Memory B cell (primary cell): ENCODE results near the gene PRSS53.
"Not testable (repeated sequence)": the region's sequence is repeated elsewhere in the genome, so short reads cannot be mapped to it uniquely, and the experiment has no call there.

Experiments used
- ATAC-seq: fragments of 150-1000 bp; cut with Tn5 transposase; 2 replicates; pipeline ENCODE4 v1.10.0; 2021; ENCODE audit warnings: low read depth, mild to moderate bottlenecking, moderate library complexity
- DNase-seq, 2 donors: peaks; one replicate each; pipeline ENCODE4 v3.0.0; 2022; ENCODE audit warnings: low spot score in 2 of 2
- H3K27ac Mint-ChIP-seq: one replicate; pipeline ENCODE4 v1.8.0; 2022; ENCODE audit warnings: mild to moderate bottlenecking, moderate library complexity, mixed read lengths
- H3K27me3 Mint-ChIP-seq: one replicate; pipeline ENCODE4 v1.8.0; 2022; ENCODE audit warnings: mixed read lengths
- H3K36me3 Mint-ChIP-seq: one replicate; pipeline ENCODE4 v1.8.0; 2022; ENCODE audit warnings: mild to moderate bottlenecking, mixed read lengths
- H3K4me1 Mint-ChIP-seq: one replicate; pipeline ENCODE4 v1.8.0; 2022; ENCODE audit warnings: mixed read lengths
- H3K4me3 Mint-ChIP-seq: one replicate; pipeline ENCODE4 v1.8.0; 2022; ENCODE audit warnings: mild to moderate bottlenecking, moderate library complexity, mixed read lengths
- H3K9me3 Mint-ChIP-seq: one replicate; pipeline ENCODE4 v1.8.0; 2022; ENCODE audit warnings: mixed read lengths

Gene PRSS53

GRCh38 chr16:31088459-31089183 lies at the start of gene PRSS53:
TSS of gene PRSS53 (minus strand) at chr16:31088943. CDS start at chr16:31088809, 134 bp downstream.
- Mint-ChIP-seq H3K36me3 (peaks cover 6% of the 10 kb centered on the region), H3K27ac (no peak within 1 kb of the TSS), H3K4me3 (no peak within 1 kb of the TSS), H3K27me3 (no peaks in the 10 kb centered on the region), H3K4me1 (peaks cover 2% of the 10 kb centered on the region), H3K9me3 (no peaks in the 10 kb centered on the region)
- ATAC-seq (no peak), DNase-seq (no peak)

- H3K4me3 Mint-ChIP-seq, DNase-seq, H3K4me1 Mint-ChIP-seq, H3K27me3 Mint-ChIP-seq, ATAC-seq, H3K27ac Mint-ChIP-seq, H3K9me3 Mint-ChIP-seq, H3K36me3 Mint-ChIP-seq: not testable (repeated sequence)
Measured at GRCh38 chr16:31136822-31137499, 48.2 kb upstream of the PRSS53 start.

- peaks cover 2% of the 10 kb centered on the region for H3K36me3 Mint-ChIP-seq
- ATAC-seq (no peak), DNase-seq (no peak)
- no peak overlapping the region for H3K27ac Mint-ChIP-seq
- no peaks in the 10 kb centered on the region for H3K9me3 Mint-ChIP-seq
- no peaks in the 10 kb centered on the region for H3K4me1 Mint-ChIP-seq
- no peaks in the 10 kb centered on the region for H3K27me3 Mint-ChIP-seq
- no peak overlapping the region for H3K4me3 Mint-ChIP-seq
Measured at GRCh38 chr16:31136287-31136662, 47.5 kb upstream of the PRSS53 start.

GRCh38 chr16:31135535-31136286 lies 47.0 kb upstream of the PRSS53 start, which contains the start of gene PRSS8:
TSS of gene PRSS8 (minus strand) at chr16:31135727. CDS start at chr16:31135498, 229 bp downstream.
- H3K4me3 Mint-ChIP-seq = no peak within 1 kb of the TSS
- ATAC-seq (no peak), DNase-seq (no peak)
- no peaks in the 10 kb centered on the region for H3K27me3 Mint-ChIP-seq
- H3K4me1 Mint-ChIP-seq = no peaks in the 10 kb centered on the region
- H3K27ac Mint-ChIP-seq = no peak within 1 kb of the TSS
- no peaks in the 10 kb centered on the region for H3K9me3 Mint-ChIP-seq
- peaks cover 2% of the 10 kb centered on the region for H3K36me3 Mint-ChIP-seq

GRCh38 chr16:31134625-31135534 lies 46.1 kb upstream of the PRSS53 start:
- Mint-ChIP-seq H3K36me3 (peaks cover 2% of the 10 kb centered on the region), H3K4me1 (no peaks in the 10 kb centered on the region), H3K27me3 (no peaks in the 10 kb centered on the region), H3K4me3 (no peak overlapping the region), H3K9me3 (no peaks in the 10 kb centered on the region), H3K27ac (no peak overlapping the region)
- no peak for ATAC-seq
- no peak for DNase-seq

GRCh38 chr16:31134091-31134571 lies 45.4 kb upstream of the PRSS53 start:
- Mint-ChIP-seq H3K4me1 (no peaks in the 10 kb centered on the region), H3K27me3 (no peaks in the 10 kb centered on the region), H3K27ac (no peak overlapping the region), H3K9me3 (no peaks in the 10 kb centered on the region), H3K4me3 (no peak overlapping the region), H3K36me3 (peaks cover 2% of the 10 kb centered on the region)
- ATAC-seq = no peak
- DNase-seq = no peak

- H3K27ac Mint-ChIP-seq = no peak overlapping the region
Measured at GRCh38 chr16:31133046-31133501, 44.3 kb upstream of the PRSS53 start.

GRCh38 chr16:31132303-31132979 lies 43.7 kb upstream of the PRSS53 start:
- DNase-seq (no peak), ATAC-seq (no peak)
- H3K9me3 Mint-ChIP-seq = no peaks in the 10 kb centered on the region
- peaks cover 7% of the 10 kb centered on the region for H3K36me3 Mint-ChIP-seq
- no peaks in the 10 kb centered on the region for H3K4me1 Mint-ChIP-seq
- H3K27ac Mint-ChIP-seq = no peak overlapping the region
- no peaks in the 10 kb centered on the region for H3K27me3 Mint-ChIP-seq
- H3K4me3 Mint-ChIP-seq = no peak overlapping the region

More at GRCh38 chr16:31133046-31133501, 44.3 kb upstream of the PRSS53 start:
- no peaks in the 10 kb centered on the region for H3K27me3 Mint-ChIP-seq
- peaks cover 2% of the 10 kb centered on the region for H3K36me3 Mint-ChIP-seq
- H3K4me1 Mint-ChIP-seq = no peaks in the 10 kb centered on the region
- no peak overlapping the region for H3K4me3 Mint-ChIP-seq
- ATAC-seq = no peak
- H3K9me3 Mint-ChIP-seq = no peaks in the 10 kb centered on the region
- DNase-seq = no peak

- ATAC-seq = no peak
- Mint-ChIP-seq H3K36me3 (peaks cover 7% of the 10 kb centered on the region), H3K4me3 (no peak overlapping the region), H3K27ac (no peak overlapping the region), H3K9me3 (no peaks in the 10 kb centered on the region), H3K27me3 (no peaks in the 10 kb centered on the region), H3K4me1 (no peaks in the 10 kb centered on the region)
- no peak for DNase-seq
Measured at GRCh38 chr16:31131841-31132271, 43.1 kb upstream of the PRSS53 start.

GRCh38 chr16:31131416-31131815 lies 42.7 kb upstream of the PRSS53 start:
- H3K9me3 Mint-ChIP-seq = no peaks in the 10 kb centered on the region

GRCh38 chr16:31130899-31131298 lies 42.2 kb upstream of the PRSS53 start:
- peaks cover 13% of the 10 kb centered on the region for H3K36me3 Mint-ChIP-seq
- no peak overlapping the region for H3K4me3 Mint-ChIP-seq
- ATAC-seq = no peak
- H3K9me3 Mint-ChIP-seq = no peaks in the 10 kb centered on the region
- H3K4me1 Mint-ChIP-seq = no peaks in the 10 kb centered on the region
- no peak overlapping the region for H3K27ac Mint-ChIP-seq
- no peak for DNase-seq
- no peaks in the 10 kb centered on the region for H3K27me3 Mint-ChIP-seq

More at GRCh38 chr16:31131416-31131815, 42.7 kb upstream of the PRSS53 start:
- ATAC-seq (no peak), DNase-seq (no peak)
- Mint-ChIP-seq H3K27ac (no peak overlapping the region), H3K27me3 (no peaks in the 10 kb centered on the region), H3K4me1 (no peaks in the 10 kb centered on the region), H3K36me3 (peaks cover 8% of the 10 kb centered on the region), H3K4me3 (no peak overlapping the region)

GRCh38 chr16:31130336-31130891 lies 41.7 kb upstream of the PRSS53 start:
- DNase-seq (no peak), ATAC-seq (no peak)
- Mint-ChIP-seq H3K36me3 (peaks cover 15% of the 10 kb centered on the region), H3K4me1 (no peaks in the 10 kb centered on the region), H3K4me3 (no peak overlapping the region), H3K27me3 (no peaks in the 10 kb centered on the region), H3K27ac (no peak overlapping the region), H3K9me3 (no peaks in the 10 kb centered on the region)
